GM12878 (cell line): Measurements from ENCODE around the gene EYA4.

Experiments
- BRCA1 ChIP-seq: IDR thresholded peaks from 2 replicates; pipeline ENCODE4 v1.6.1; 2011; ENCODE audit warnings: low read depth, low read length, improper control_type of control experiment
- ESRRA ChIP-seq: IDR thresholded peaks from 2 replicates; pipeline ENCODE4 v1.6.1; 2012; ENCODE audit warnings: mild to moderate bottlenecking, low read length, improper control_type of control experiment
- EZH2 ChIP-seq: IDR thresholded peaks from 2 replicates; pipeline ENCODE4 v1.6.1; 2012; ENCODE audit warnings: low read depth, mild to moderate bottlenecking, control low read depth, inconsistent platforms, low read length, borderline replicate concordance; ENCODE audit not compliant: control insufficient read depth
- KAT2A ChIP-seq: conservative IDR thresholded peaks from 2 replicates; pipeline ENCODE4 v1.6.1; 2011; ENCODE audit warnings: low read depth, low read length; ENCODE audit not compliant: control insufficient read depth
- NFIC ChIP-seq: IDR thresholded peaks from 2 replicates; pipeline ENCODE4 v1.6.1; 2012; ENCODE audit warnings: low read depth, mild to moderate bottlenecking, inconsistent platforms, low read length, moderate library complexity
- POU2F2 ChIP-seq: IDR thresholded peaks from 3 replicates; pipeline ENCODE4 v1.6.1; 2011; ENCODE audit warnings: low read depth, mild to moderate bottlenecking, low read length, borderline replicate concordance

DNA sequence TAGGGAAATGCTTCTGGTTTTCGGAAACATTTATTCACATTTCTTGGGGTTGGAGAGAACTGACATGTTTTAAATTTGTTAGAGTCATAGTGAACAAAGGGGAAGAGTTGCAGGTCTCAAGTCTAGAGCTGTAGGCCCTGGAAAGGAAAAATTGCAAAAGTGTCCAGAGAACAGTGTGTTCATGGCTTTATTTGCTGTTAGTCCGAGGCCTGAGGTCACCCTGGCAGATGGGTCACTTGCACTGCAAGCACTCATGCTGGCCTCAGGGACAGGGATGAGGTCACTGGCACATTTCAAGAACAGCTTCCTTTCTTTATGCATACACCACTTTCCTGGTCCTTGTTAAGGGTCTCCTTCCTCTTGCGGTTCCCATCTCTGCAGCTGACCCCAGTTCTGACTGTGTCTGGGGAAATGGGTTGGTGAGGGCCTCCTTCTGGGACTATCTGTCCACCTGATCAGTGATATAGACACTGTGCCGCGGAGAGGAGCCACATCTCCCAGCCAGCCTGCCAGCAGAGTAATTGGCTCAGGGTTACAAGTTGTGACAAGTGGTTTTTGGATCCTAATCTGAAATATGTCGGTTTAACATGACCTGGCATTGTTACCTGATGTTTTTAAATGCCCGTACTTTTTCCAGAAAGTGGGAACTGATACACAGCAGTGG lies 194.0 kb downstream of the EYA4 start:
- TF ChIP-seq ESRRA, result no peak
- no peak for TF ChIP-seq EZH2
- TF ChIP-seq BRCA1, result no peak
- TF ChIP-seq POU2F2, result no peak
- no peak for TF ChIP-seq NFIC
- no peak for TF ChIP-seq KAT2A
